GM19468 (cell line): Measurements from ENCODE around the gene MFSD11.
"Not testable (repeated sequence)": the region's sequence is repeated elsewhere in the genome, so short reads cannot be mapped to it uniquely, and the experiment has no call there.

Experiments
- ATAC-seq: cut with Tn5 transposase; IDR thresholded peaks from one replicate; pipeline ENCODE4 v1.9.1; 2021; ENCODE audit warnings: mild to moderate bottlenecking, moderate library complexity, moderate number of reproducible peaks; ENCODE audit not compliant: unreplicated experiment; ENCODE audit errors: extremely low read depth

Gene MFSD11

DNA sequence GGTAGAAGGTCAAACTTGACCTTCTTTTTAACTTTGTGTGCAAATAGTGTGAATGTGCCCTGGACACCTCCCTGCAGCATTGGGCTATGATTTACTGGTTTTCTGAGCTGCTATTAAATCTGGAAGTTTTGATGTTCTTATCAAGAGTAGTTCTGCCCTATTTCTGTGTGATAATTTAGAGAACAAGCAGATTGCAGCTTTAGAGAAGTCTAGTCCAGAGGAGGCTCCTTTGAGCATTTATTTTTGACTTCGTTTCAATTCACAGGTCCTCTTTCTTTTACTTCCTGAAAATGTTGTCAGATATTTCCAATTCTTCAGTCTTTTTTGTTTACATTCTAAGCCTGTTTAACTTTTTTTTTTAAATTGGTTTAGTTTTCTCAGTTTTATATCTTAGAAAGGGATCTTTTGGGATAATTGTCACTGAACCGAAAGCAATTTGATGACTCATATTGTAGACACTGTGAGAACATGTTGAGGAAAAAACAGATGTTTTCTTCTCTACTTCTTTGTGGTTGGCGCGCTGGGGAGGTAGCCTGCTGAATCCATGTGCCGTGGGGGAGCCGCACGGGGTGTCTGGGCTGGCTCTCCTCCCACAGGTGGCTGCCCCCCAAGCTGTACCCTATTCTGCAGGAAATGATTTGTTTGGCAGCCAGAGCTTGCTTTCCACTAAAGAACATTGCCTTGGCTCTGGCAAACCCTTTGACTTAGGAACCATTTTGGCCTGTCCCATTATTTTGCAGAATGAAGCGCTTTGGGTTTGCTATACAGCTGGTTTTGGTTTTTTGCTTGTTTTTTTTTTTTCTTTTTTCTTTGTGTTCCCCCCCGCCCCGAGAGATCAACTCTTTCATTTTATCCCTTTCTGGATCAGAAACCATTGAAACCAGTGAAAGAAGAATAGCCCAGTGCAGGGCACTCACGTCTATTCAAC, 53.4 kb downstream of the MFSD11 start:
- ATAC-seq = no peak

DNA sequence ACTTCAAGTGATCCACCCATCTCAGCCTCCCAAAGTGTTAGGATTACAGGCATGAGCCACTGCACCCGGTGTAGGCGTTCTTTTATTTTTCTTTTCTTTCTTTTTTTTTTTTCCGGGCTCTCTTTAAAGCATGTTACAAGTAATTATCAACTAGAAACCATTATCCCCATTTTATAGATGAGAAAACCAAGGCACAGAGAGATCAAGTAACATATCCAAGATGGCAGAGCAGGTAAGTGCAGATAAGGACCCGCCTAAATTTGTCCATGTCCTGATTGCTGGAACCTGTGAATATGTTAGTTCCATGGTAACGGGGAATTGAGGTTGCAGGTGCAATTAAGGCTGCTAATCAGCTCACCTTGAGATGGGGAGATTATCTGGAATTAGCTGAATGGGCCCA, 54.4 kb downstream of the MFSD11 start:
- ATAC-seq = no peak

DNA sequence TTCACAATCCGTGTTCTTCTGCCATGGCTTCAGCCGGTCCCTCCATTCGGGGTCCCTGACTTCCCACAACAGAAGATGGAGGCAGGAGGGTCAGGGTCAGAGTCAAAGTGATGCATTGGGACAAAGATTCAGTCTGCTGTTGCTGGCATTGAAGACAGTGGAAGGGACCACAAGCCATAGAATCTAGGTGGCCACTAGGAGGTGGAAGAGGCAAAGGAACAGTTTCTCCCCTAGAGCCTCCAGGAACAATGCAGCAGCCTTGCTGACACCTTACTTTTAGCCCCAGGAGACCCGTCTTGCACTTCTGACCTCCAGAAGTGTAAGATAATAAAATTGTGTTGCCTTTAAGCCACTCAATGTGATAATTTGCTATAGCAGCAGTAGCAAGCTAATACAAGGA, 55.9 kb downstream of the MFSD11 start:
- no peak for ATAC-seq

DNA sequence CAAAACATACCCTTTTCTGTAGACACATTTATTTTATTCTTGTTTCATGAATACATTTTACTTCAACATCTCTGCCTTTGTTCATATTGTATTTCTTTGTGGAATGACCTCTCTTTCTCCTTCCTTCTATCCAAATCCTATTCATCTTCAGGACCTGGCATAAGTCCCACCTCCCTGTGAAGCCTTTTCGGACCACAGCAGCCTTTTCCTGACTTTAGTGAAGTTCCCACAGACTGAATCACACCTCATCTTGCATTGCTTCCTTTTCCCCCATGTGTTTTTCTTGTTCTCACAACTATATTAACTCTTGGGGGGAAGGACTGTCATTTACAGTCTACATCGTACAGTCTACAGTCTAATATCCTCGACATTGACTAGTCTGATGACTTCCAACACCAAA, 58.2 kb downstream of the MFSD11 start:
- no peak for ATAC-seq

DNA sequence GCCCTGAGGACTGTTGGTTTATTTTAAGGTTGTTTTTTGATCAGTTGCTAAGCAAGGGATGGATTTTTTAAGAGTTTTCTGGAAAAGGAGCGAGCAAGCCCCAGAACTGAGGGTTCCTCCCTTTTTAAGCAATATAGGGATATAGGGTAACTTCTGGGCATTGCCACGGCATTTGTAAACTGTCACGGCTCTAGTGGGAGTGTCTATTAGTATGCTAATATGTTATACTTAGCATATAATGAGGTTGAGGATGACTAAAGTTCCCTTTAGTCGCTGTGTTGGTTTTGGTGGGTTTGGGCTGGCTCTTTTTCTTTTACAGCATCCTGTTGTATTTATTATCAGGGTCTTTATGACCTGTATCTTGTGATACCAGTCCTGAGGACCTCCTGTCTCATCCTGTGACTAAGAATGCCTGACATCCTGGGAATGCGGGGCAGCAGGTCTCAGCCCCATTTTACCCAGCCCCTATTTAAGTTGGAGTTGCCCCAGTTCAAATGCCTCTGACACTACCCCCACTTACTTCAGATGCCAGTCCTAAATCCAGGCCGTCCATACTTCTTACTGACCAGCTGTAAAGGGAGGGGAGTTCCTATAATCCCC, 59.4 kb downstream of the MFSD11 start:
- no peak for ATAC-seq

DNA sequence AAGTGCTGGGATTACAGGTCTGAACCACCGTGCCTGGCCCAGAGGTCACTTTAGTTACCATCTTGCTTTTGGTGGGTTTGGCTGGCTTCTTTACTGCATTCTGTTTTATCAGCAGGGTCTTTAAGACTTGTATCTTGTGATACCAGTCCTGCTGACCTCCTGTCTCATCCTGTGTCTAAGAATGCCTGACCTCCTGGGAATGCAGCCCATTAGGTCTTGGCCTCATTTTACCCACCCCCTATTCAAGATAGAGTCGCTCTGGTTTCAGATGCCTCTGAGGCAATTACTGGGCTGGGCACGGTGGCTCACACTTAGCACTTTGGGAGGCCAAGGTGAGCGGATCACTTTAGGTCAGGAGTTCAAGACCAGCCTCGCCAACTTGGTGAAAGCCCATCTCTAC, 63.8 kb downstream of the MFSD11 start:
- no peak for ATAC-seq

DNA sequence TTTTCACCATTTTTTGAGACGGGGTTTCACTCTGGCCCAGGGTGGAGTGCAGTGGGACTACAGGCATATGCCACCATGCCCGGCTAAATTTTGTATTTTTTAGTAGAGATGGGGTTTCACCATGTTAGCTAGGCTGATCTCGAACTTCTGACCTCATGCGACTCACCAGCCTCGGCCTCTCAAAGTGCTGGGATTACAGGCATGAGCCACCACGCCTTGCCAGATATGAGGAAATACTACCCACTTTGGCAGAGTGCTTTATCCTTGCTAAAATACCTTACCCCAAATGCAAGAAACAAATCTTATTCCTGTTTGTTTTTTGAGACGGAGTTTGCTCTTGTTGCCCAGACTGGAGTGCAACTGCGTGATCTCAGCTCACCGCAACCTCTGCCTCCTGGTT, 67.4 kb downstream of the MFSD11 start:
- no peak for ATAC-seq

DNA sequence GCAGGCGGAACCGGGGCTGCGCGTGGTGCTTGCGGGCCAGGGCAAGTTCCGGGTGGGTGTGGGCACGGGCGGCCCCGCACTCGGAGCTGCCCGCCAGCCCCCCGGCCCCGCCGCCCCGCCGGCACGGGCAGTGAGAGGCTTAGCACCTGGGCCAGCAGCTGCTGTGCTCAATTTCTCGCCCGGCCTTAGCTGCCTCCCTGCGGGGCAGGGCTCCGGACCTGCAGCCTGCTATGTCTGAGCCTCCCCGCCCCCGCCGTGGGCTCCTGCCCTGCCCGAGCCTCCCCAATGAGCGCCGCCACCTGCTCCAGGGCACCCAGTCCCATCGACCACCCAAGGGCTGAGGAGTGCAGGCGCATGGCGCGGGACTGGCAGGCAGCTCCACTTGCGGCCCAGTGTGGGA, 68.2 kb downstream of the MFSD11 start:
- not testable (repeated sequence) for ATAC-seq

DNA sequence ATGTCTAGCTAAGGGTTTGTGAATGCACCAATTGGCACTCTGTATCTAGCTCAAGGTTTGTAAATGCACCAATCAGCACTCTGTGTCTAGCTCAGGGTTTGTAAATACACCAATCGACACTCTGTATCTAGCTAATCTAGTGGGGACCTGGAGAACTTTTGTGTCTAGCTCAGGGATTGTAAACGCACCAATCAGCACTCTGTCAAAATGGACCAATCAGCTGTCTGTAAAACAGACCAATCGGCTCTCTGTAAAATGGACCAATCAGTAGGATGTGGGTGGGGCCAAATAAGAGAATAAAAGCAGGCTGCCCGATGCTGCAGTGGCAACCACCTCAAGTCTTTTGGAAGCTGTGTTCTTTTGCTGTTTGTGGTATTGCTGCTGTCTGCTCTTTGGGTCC, 68.8 kb downstream of the MFSD11 start:
- not testable (repeated sequence) for ATAC-seq

DNA sequence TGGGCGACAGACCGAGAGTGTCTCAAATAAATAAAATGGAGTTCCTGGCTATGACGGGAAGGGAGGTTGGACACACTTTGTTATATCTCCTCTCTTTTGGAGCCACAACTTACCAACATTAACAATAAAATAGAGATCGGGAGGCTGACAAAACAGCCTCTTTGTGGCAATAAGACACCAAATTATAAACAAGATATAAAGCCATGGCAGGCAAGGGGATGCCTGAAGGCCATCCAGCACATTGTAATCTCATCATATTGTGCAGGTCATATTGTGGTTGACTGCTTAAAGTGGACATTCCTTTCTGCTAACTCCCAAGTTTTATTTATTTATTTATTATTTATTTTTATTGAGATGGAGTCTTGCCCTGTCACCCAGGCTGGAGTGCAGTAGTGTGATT, 70.4 kb downstream of the MFSD11 start:
- no peak for ATAC-seq

DNA sequence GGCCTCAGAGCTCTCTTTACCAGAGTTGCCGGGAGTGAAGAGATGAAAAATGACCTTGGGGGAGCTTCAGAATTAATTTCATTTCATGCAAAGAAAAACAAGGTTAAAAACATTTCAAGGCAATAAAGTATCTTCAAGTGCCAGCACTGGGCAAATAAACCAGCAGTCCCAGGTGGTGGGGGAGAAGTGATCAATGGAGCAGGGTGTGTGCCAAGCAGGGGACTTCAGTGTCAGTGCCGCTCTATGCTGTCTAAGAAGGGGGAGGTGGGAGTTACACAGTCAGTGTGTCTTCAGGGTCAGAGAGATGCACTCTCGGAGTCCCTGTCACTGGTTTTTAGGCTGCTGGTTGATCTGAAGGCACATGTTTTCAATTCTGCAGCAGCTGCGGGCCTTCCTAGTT, 73.0 kb downstream of the MFSD11 start:
- no peak for ATAC-seq

DNA sequence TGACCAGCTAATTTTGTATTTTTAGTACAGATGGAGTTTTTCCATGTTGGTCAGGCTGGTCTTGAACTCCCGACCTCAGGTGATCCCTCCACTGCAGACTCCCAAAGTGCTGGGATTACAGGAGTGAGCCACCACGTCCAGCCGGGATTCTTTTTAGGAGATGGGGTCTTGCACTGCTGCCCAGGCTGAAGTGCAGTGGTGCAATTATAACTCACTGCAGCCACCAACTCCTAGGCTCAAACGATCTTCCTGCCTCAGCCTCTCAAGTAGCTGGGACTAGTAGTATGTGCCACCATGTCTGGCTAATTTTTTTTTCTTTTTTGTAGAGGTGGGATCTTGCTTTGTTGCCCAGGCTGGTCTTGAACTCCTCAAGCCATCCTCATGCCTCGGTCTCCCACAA, 73.9 kb downstream of the MFSD11 start:
- no peak for ATAC-seq

DNA sequence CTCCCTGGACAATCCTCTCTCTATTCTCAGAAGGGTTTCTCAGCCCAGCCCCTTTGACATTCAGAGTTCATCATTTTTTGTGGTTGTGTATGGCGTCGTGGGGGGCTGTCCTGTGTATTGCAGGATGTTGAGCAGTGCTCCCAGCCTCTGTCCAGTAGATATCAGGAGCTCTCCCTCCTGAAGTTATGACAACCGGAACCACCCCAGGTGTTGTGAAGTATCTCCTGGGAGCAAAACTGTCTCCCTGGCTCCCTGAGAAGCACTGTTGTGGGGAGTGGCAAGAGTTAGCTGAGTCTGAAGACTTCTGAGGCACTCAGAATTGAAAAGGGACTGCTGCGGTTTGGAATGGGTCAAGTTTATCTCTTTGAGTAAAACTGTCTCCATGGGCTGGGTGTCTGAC, 74.3 kb downstream of the MFSD11 start:
- no peak for ATAC-seq

DNA sequence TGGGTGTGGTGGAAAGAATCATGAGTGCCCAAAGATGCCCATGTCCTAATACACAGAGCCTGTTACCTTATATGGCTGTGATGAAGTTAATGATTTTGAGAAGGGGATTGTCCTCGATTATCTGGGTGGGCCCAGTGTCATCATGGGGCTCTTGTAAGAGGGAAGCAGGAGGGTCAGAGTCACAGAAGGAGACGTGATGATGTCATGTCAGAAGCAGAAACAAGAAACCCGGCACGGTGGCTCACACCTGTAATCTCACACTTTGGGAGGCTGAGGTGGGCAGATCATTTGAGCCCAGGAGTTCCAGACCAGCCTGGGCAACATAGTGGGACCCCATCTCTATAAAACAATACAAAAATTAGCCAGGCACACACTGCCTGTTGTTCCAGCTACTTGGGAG, 75.0 kb downstream of the MFSD11 start:
- ATAC-seq = no peak

DNA sequence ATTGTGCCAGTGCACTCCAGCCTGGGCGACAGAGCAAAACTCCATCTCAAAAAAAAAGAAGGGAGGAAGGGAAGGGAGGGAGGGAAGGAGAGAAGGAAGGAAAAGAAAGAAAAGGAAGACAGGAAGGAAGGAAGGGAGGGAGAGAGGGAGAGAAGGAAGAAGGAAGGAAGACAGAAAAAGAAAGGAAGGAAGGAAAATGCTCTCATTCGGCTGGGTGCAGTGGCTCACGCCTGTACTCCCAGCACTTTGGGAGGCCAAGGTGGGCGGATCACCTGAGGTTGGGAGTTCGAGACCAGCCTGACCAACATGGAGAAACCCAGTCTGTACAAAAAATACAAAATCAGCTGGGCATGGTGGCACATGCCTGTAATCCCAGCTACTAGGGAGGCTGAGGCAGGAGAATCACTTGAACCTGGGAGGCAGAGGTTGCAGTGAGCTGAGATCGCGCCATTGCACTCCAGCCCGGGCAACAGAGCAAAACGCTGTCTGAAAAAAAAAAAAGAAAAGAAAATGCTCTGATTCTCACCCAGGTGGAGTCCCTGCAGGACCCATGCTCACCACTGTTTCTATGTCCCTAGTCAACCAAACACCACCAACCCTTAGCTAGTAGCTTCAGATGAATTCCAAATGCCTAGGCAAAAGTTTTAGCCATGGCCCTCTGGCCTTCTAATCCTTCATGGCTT, 78.1 kb downstream of the MFSD11 start:
- not testable (repeated sequence) for ATAC-seq

DNA sequence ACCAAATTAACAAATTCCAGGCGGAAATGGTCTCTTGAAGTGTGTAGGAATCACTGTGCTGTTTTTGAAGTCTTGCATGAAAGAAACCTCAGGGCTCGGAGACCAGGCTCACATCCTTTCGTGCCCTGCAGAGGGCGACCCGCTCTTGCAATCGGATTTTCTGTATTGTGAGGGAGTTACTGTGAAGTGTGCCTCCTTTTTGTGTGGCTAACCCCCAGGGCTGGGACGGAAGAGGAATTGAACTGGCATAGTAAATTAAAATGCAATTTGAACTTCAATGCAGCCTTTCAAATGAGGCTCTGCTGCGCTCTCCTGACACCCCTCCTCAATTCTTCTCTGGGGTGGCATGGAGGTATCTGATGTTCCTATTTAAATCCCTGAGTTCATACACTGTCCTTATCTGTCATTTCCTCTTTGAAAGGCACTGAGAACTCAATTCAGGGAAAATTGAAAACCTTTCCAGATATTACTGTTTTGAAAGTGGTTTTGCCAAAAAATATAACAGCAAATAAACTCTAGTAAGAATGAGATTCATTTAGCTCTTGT, 78.7 kb downstream of the MFSD11 start:
- ATAC-seq = no peak

DNA sequence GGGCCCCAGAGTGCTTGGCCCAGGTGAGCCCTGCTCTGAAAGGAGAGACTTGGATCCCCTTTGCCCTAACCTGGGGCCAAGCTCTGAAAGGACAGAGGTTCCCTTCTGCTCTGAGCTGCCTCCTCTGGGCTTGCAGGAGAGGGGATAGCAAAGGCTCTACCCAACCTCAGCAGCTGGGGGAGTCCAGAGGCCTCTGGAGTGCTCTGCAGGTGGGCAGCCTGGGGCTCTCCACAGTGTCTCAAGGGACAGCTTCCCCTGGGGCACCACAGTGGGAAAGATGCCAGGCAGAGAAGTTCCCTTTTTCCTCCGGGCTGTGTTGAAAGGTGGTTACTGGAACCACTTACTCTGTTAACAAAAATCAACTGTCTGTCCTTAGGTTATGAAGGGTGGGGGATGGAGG, 82.1 kb downstream of the MFSD11 start:
- no peak for ATAC-seq

DNA sequence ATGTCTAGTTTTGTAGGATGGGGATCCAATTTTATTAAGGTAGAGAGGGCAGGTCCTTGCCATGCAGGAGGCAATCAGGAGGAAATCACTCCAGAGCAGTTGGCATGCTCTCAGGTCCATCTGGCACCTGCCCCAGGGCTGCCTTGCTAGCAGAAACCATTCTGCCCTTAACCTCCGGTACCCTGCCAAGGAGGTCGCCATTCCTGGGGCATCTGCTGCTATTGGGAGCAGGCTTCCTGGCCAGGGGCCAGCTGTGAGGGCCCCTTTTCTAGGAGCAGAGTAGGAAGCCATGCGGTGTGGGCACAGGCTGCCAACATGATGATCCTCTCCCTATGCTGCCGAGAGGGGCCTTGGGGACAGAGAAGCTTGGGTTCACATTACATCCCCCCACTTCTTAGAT, 82.6 kb downstream of the MFSD11 start:
- ATAC-seq = no peak

DNA sequence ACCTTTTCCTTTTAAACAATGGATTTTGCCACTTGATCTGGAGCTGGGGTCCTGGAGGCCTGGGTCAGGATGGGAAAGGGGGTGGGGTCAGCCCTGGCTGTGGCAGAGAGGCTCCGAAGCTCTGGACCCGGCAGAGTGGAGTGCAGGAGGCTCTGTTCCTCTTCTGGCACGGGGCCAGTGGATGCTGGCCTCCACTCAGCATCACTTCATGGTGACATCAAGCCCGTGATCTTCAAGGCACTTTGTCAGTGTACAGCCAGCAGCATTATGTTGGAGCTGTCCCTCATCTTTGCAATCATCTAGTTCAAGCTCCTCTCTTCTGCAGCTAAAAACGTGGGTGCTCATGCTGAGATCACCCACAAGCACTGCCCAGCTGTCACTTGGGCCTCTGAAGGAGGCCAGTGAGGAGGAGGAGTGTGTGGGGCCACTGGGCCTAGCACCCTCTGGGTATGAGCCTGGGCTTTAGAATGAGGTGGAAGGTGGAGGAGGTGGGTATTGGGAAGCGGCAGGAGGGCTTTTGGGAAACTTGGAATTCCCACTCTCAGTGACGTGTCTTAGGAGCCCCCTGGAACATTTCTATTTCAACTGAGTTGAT, 84.4 kb downstream of the MFSD11 start:
- no peak for ATAC-seq

DNA sequence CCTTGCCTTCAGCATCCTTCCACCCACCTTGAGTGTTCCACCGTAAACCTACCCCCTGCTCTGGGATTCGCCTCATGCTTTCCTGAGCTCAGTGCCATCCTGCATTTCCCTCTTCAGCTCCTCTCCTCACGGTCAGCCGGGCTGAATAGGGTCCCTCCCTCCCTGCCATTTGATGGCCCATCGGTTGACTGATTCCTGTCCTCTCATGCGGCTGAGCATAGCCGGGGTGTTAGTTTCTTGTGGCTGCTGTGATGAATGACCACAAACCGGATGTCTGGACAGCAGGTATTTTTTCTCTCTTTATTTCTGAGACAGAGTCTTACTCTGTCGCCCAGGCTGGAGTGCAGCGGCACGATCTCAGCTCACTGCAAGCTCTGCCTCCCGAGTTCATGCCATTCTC, 86.2 kb downstream of the MFSD11 start:
- ATAC-seq = no peak
